Large intestine (tissue), 3 donors: ENCODE data around the gene CKAP4. TPM values are rescaled to one million over a fixed set of nuclear protein-coding genes. Genes with fewer than 3 reads are reported as not detected.

Experiments used
- DNase-seq, 2 donors: peaks; one replicate each; pipeline versions ENCODE4 v3.0.0 to v3.0.0-alpha.2; 2013
- H3K27ac ChIP-seq: one replicate; pipeline ENCODE4 v1.5.1; 2013; ENCODE audit warnings: low read length
- H3K27me3 ChIP-seq: 2 replicates; pipeline ENCODE4 v1.6.1; 2013; ENCODE audit warnings: low read length; ENCODE audit not compliant: control insufficient read depth, insufficient read depth
- H3K36me3 ChIP-seq: 2 replicates; pipeline ENCODE4 v1.6.1; 2013; ENCODE audit warnings: low read length; ENCODE audit not compliant: control insufficient read depth, insufficient read depth
- H3K4me1 ChIP-seq: one replicate; pipeline ENCODE4 v1.6.1; 2013; ENCODE audit warnings: low read length; ENCODE audit not compliant: control insufficient read depth, insufficient read depth
- H3K4me3 ChIP-seq: one replicate; pipeline ENCODE4 v1.5.1; 2013; ENCODE audit warnings: low read length
- H3K9me3 ChIP-seq: one replicate; pipeline ENCODE4 v1.6.1; 2013; ENCODE audit warnings: mild to moderate bottlenecking, low read depth, low read length, moderate library complexity; ENCODE audit not compliant: control insufficient read depth
- WGBS: methylation state at CpG from one replicate; pipeline ENCODE4 v1.1.5; 2013; ENCODE audit warnings: low lambda C conversion rate; ENCODE audit not compliant: insufficient coverage; 5-methylcytosine and 5-hydroxymethylcytosine counted together
- polyA plus RNA-seq: library from polyadenylated mRNA; unstranded; fragments of 120-200 nt; gene quantifications from one replicate; pipeline ENCODE4 v1.2.1, GENCODE V29; 2013

Gene CKAP4
- polyA plus RNA-seq, 1 donor: 31.0 TPM

DNA sequence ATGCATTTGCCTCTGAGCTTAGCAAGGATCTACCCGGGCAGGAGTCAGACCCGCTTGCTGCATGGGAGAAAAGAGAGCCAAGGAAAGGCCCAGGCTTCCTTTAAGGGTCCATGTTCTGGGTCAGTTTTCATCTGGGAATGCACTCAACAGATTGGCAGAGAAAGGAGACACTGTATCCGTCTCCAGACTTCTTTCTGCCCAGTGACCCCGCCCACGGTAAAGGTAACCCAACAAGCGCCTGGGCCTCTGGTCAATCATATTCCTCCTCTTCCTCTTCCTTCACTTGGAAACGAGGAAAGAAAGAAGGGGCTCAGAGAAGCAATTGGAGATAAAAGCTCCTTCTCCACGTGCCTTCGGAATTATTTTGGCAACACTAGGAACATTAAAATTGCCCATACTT is 27.6 kb upstream of the CKAP4 start:
- Histone ChIP-seq H3K9me3 (no peaks in the 10 kb centered on the region), H3K4me1 (peaks cover 11% of the 10 kb centered on the region), H3K36me3 (no peaks in the 10 kb centered on the region), H3K27me3 (no peaks in the 10 kb centered on the region), H3K4me3 (no peak overlapping the region), H3K27ac (no peak overlapping the region)
- DNase-seq: no peak
- WGBS: no CpG with 5 or more reads among the region's 9 CpGs

DNA sequence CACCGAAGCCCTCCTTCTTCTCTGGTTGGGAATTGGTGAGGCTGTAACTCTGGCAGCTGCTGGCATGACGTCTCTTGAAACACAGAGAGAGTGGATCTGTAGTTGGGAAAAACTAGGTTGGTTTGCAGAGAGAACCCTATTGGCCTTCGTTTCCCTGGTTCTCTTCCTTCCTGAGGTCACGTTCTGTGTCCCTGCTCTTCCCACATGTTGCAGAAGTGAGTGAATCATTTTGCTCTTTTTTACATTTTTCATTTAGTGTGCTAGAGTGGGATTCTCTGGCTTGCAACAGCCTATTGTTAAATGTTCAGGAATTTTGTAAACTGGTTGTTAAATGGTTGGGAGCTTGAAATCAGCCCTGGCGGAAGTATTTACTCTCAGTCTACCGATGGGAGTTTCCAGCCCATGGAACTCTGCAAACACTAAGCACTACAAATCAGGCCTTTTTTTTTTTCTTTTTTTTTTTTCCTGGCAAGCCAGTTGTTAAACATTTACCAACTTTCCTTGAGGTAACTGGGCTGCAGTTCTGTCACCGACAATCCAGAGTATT is 26.8 kb upstream of the CKAP4 start:
- no peaks in the 10 kb centered on the region for H3K36me3 ChIP-seq
- WGBS: no CpG with 5 or more reads among the region's 7 CpGs
- peak; percentile 47 to 79 for DNase-seq
- H3K4me1 ChIP-seq: peaks cover 11% of the 10 kb centered on the region
- H3K4me3 ChIP-seq: no peak overlapping the region
- no peaks in the 10 kb centered on the region for H3K9me3 ChIP-seq
- no peaks in the 10 kb centered on the region for H3K27me3 ChIP-seq
- H3K27ac ChIP-seq: peak overlapping the region; percentile 58

DNA sequence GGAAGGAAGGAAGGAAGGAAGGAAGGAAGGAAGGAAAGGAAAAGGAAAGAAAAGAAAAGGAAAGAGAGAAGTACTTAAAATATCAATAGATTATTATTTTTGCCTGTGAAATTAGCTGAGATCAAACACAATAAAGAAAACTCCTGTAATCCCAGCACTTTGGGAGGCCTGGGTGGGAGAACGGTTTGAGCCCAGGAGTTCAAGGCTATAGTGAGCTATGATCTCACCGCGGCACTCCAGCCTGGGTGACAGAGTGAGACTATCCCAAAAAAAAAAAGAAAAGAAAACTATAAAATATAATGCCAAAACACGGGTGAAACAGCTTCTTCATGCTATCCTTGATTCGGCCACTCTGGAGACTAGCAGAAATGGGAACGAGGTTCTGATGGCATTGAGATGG is 26.2 kb upstream of the CKAP4 start:
- Histone ChIP-seq H3K36me3 (no peaks in the 10 kb centered on the region), H3K4me1 (peaks cover 11% of the 10 kb centered on the region), H3K27me3 (no peaks in the 10 kb centered on the region), H3K9me3 (no peaks in the 10 kb centered on the region), H3K4me3 (no peak overlapping the region), H3K27ac (peak overlapping the region; percentile 58)
- WGBS: 62% methylated on average over 4 of the region's 6 CpGs
- no peak for DNase-seq

DNA sequence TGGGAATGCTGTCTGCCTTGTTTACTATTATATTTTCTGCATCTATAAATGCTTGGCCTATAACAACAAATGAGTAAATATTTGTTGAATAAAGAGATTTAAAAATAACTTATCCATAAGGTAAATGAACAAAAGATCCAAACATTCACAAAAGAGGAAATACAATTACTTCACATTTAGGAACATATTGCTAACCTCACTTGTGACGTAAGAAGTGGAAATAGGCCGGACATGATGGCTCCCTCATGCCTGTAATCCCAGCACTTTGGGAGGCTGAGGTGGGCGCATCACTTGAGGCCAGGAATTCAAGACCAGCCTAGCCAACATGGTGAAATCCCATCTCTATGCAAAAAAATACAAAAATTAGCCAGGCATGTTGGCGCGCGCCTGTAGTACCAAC is 25.7 kb upstream of the CKAP4 start:
- DNase-seq: no peak
- Histone ChIP-seq H3K36me3 (no peaks in the 10 kb centered on the region), H3K27me3 (no peaks in the 10 kb centered on the region), H3K9me3 (no peaks in the 10 kb centered on the region), H3K4me1 (peaks cover 11% of the 10 kb centered on the region), H3K27ac (no peak overlapping the region), H3K4me3 (no peak overlapping the region)
- no CpG with 5 or more reads among the region's 6 CpGs for WGBS

DNA sequence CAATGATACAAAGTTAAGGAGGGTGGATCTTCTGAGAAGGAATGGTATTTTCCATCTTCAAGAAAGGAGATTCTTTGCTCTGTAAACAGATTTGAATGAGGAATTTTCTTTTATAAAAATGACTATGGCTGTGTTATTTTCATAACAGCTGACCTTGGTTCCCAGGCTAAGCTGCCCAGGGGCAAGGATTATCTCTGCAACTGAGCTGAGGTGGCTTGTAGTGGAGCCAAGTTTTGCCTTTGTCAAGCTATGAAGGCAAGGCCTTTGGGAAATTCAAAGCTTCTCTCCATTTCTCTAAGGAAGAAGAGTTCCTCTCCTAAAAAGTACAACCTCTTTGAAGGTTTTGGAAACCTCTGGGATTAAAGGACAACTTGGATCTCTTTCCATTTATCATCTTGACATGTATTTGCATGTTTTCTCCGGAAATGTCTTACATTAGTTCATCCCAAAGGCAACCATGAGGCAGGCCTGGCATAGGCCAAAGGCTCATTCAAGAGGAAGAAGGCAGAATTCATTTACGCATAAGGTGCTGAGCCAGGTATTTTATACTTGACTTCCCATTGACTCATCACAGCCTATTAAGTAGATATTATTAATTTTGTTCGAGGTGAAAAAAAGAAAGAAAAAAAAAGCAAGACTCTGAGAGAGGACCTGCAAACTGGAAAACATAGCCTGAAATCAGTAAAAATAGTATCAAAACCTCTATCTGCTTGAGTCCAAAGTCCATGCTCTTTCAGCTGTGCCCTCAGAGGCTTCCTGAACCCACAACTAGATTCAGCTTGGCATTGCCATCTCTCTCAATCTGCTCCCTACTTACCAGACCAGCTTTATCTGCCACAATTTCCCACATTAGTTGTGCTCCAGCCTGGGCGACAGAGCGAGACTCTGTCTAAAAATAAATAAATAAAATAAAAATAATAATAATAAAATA is 24.0 kb upstream of the CKAP4 start:
- Histone ChIP-seq H3K27ac (no peak overlapping the region), H3K27me3 (no peaks in the 10 kb centered on the region), H3K4me1 (peaks cover 11% of the 10 kb centered on the region), H3K36me3 (no peaks in the 10 kb centered on the region), H3K4me3 (no peak overlapping the region), H3K9me3 (no peaks in the 10 kb centered on the region)
- WGBS: 100% methylated on average over 3 of the region's 5 CpGs
- DNase-seq: no peak

DNA sequence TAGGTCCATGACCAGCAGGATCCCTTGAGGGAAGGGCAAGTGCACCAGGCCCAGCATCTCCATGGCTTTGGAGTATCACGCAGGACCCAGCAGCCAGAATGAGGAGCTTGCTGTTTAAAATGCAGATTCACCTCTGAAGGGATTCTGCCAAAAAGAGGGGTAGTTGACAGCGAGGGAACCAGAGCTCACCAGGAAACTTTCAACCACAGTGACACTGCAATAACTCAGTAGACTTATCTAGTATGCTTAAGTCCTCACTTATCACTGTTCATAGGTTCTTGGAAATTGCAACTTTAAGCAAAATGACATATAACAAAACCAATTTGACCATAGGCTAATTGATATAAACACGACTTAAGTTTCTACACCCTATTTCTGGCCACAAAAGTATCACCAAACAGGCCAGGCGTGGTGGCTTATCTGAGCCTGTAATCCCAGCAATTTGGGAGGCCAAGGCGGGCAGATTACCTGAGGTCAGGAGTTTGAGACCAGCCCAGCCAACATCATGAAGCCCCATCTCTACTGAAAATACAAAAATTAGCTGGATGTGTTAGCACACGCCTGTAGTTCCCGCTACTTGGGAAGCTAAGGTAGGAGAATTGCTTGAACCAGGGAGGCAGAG is 21.4 kb upstream of the CKAP4 start:
- Histone ChIP-seq H3K9me3 (no peaks in the 10 kb centered on the region), H3K4me1 (peaks cover 2% of the 10 kb centered on the region), H3K4me3 (no peak overlapping the region), H3K36me3 (no peaks in the 10 kb centered on the region), H3K27ac (no peak overlapping the region), H3K27me3 (no peaks in the 10 kb centered on the region)
- no peak for DNase-seq
- no CpG with 5 or more reads among the region's 7 CpGs for WGBS

DNA sequence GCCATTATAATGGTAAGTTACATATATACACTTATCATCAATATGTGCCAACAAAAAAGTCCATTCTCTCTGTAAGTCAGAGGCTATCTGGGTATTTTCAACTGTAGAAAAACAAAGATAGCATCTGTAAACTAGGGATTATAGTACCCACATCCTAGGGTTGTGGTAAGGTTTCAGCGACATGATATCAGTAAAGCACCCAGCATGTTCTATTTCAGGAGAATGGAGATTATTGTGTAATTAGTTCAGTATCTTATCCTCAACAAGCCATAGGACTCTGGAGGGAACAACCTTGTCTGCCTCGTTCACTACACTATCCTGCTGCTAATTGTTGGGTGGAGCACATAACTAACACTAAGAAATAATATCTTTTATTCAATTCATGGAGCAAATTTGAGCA is 19.7 kb upstream of the CKAP4 start:
- Histone ChIP-seq H3K36me3 (no peaks in the 10 kb centered on the region), H3K27me3 (no peaks in the 10 kb centered on the region), H3K9me3 (no peaks in the 10 kb centered on the region), H3K4me1 (no peaks in the 10 kb centered on the region), H3K27ac (no peak overlapping the region), H3K4me3 (no peak overlapping the region)
- WGBS: no CpG with 5 or more reads among the region's 2 CpGs
- no peak for DNase-seq

DNA sequence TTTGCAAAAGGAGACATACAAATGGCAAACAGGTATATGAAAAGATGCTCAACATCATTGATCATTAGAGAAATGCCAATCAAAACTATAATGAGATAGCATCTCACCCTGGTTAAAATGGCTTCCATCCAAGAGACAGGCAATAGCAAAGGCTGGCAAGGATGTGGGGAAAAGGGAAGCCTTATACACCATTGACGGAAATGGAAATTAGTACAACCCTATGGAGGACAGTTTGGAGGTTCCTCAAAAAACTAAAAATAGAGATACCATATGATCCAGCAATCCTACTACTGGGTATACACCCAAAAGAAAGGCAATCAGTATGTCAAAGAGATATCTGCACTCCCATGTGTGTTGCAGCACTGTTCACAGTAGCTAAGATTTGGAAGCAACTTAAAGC is 17.3 kb upstream of the CKAP4 start:
- no peak overlapping the region for H3K27ac ChIP-seq
- WGBS: no CpG with 5 or more reads among the region's 1 CpG

DNA sequence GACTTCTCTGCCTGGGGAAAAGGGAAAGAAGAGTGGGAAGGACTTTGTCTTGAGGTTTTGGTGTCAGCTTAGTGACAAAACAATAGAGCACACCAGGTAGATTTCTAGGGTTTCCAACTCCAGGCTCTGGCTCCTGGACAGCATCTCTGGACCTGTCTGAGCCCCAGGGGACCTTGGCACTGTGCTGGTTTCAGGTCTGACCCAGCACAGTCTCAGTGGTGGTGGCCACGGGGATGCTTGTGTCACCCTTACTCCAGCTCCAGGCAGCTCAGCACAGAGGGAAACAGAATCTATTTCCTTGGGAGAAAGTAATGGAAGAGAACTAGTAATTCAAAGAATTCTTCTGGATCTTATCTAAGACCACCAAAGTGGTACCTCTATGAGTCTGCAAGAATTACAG is 11.1 kb upstream of the CKAP4 start:
- no peaks in the 10 kb centered on the region for H3K9me3 ChIP-seq
- WGBS: no CpG with 5 or more reads among the region's 1 CpG
- H3K4me1 ChIP-seq: no peaks in the 10 kb centered on the region
- H3K27me3 ChIP-seq: no peaks in the 10 kb centered on the region
- no peaks in the 10 kb centered on the region for H3K36me3 ChIP-seq
- no peak for DNase-seq
- no peak overlapping the region for H3K27ac ChIP-seq
- H3K4me3 ChIP-seq: no peak overlapping the region

More for the DNA sequence above, 17.3 kb upstream of the CKAP4 start:
- DNase-seq: no peak
- Histone ChIP-seq H3K27me3 (no peaks in the 10 kb centered on the region), H3K4me1 (no peaks in the 10 kb centered on the region), H3K36me3 (no peaks in the 10 kb centered on the region), H3K4me3 (no peak overlapping the region), H3K9me3 (no peaks in the 10 kb centered on the region)

DNA sequence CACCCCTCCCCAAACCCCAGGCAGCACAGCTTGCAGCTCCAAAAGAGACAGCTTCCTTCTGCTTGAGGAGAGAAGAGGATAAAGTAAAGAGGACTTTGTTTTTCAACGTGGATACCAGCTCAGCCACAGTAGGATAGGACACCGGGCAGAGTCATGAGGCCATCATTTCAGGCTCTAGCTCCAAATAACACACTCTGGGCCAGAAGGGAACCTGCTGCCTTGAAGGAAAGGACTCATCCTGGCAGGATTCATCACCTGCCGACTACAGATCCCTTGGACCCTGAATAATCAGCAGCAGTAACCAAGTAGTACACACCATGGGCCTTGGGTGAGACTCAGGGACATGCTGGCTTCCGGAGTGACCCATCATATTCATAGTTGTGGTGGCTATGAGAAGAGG is 10.4 kb upstream of the CKAP4 start:
- Histone ChIP-seq H3K4me1 (no peaks in the 10 kb centered on the region), H3K27ac (no peak overlapping the region), H3K9me3 (no peaks in the 10 kb centered on the region), H3K27me3 (no peaks in the 10 kb centered on the region), H3K4me3 (no peak overlapping the region), H3K36me3 (no peaks in the 10 kb centered on the region)
- no CpG with 5 or more reads among the region's 4 CpGs for WGBS
- DNase-seq: no peak
